ENCODE measurements around the gene EPG5.
"Not testable (repeated sequence)": the region's sequence is repeated elsewhere in the genome, so short reads cannot be mapped to it uniquely, and the experiment has no call there.

The EPG5 gene

GRCh38 chr18:45993438-45993837, 26.3 kb upstream of the EPG5 start:
- Histone ChIP-seq H3K9me3 (ENCODE audit: insufficient read depth, low read length, severe bottlenecking) (no peaks in the 10 kb centered on the region), H4K20me1 (ENCODE audit: insufficient read depth, low read length) (no peaks in the 10 kb centered on the region), H3K27me3 (ENCODE audit: insufficient read depth, low read length, poor library complexity) (no peaks in the 10 kb centered on the region), H3K4me2 (ENCODE audit: insufficient read depth, low read length) (no peak overlapping the region), H3K27ac (ENCODE audit: low read length) (no peak overlapping the region), H3K4me3 (ENCODE audit: low read depth in 1 of 2, low read length in 2 of 2) (no peak overlapping the region), H3K9ac (ENCODE audit: low read depth, low read length) (no peak overlapping the region), H3K36me3 (ENCODE audit: insufficient read depth, low read length) (no peaks in the 10 kb centered on the region), H3K79me2 (ENCODE audit: insufficient read depth, low read length) (no peaks in the 10 kb centered on the region), H3K4me1 (ENCODE audit: insufficient read depth, low read length) (peaks cover 16% of the 10 kb centered on the region), H2AFZ (ENCODE audit: low read depth, low read length) (no peak overlapping the region)
- DNase-seq, result no peak
- TF ChIP-seq, protein P1, sequence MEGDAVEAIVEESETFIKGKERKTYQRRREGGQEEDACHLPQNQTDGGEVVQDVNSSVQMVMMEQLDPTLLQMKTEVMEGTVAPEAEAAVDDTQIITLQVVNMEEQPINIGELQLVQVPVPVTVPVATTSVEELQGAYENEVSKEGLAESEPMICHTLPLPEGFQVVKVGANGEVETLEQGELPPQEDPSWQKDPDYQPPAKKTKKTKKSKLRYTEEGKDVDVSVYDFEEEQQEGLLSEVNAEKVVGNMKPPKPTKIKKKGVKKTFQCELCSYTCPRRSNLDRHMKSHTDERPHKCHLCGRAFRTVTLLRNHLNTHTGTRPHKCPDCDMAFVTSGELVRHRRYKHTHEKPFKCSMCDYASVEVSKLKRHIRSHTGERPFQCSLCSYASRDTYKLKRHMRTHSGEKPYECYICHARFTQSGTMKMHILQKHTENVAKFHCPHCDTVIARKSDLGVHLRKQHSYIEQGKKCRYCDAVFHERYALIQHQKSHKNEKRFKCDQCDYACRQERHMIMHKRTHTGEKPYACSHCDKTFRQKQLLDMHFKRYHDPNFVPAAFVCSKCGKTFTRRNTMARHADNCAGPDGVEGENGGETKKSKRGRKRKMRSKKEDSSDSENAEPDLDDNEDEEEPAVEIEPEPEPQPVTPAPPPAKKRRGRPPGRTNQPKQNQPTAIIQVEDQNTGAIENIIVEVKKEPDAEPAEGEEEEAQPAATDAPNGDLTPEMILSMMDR (IDR thresholded peaks at IDR 0.05; ENCODE audit: borderline replicate concordance, extremely low read depth, low read length, poor library complexity, severe bottlenecking), result no peak
- TF ChIP-seq EZH2 (IDR thresholded peaks at IDR 0.05; ENCODE audit: borderline replicate concordance, low read depth, low read length, severe bottlenecking), result no peak
- ATAC-seq (ENCODE audit: insufficient read depth, low read depth), result no peak

- not testable (repeated sequence) for H3K9me3 ChIP-seq (ENCODE audit: insufficient read depth, low read length, severe bottlenecking); H2AFZ ChIP-seq (ENCODE audit: low read depth, low read length); ATAC-seq (ENCODE audit: insufficient read depth, low read depth); H3K4me3 ChIP-seq (ENCODE audit: low read depth in 1 of 2, low read length in 2 of 2); H3K27ac ChIP-seq (ENCODE audit: low read length); H3K36me3 ChIP-seq (ENCODE audit: insufficient read depth, low read length); H3K79me2 ChIP-seq (ENCODE audit: insufficient read depth, low read length); DNase-seq; H4K20me1 ChIP-seq (ENCODE audit: insufficient read depth, low read length); H3K27me3 ChIP-seq (ENCODE audit: insufficient read depth, low read length, poor library complexity); H3K9ac ChIP-seq (ENCODE audit: low read depth, low read length); H3K4me2 ChIP-seq (ENCODE audit: insufficient read depth, low read length); H3K4me1 ChIP-seq (ENCODE audit: insufficient read depth, low read length)
These were observed 25.4 kb upstream of the EPG5 start for GRCh38 chr18:45992527-45992926.

DNA sequence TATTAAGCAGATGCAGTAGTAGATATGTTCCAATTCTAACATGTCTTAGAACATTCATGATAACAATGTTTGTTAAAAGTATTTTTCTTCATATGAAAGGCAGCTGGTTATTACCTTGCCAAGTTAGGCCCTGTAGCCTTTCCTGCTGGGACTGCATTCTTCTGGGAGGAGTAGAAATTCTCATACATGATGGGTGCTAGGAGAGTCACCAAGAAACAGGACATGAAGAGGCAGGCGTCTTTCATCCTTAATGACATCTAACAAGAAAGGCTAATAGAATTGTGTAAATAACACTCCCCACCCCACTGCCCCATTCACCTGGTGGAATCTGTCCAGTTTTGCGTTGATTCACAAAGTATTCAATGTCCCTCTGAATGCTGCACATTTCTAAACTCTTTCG, 24.7 kb upstream of the EPG5 start:
- no peaks in the 10 kb centered on the region for H4K20me1 ChIP-seq (ENCODE audit: insufficient read depth, low read length)
- peaks cover under 1% of the 10 kb centered on the region for H3K4me1 ChIP-seq (ENCODE audit: insufficient read depth, low read length)
- no peak overlapping the region for H3K9ac ChIP-seq (ENCODE audit: low read depth, low read length)
- ATAC-seq (ENCODE audit: insufficient read depth, low read depth) (no peak), DNase-seq (no peak)
- no peak for TF ChIP-seq EZH2 (IDR thresholded peaks at IDR 0.05; ENCODE audit: borderline replicate concordance, low read depth, low read length, severe bottlenecking)
- TF ChIP-seq, protein P1 (IDR thresholded peaks at IDR 0.05; ENCODE audit: borderline replicate concordance, extremely low read depth, low read length, poor library complexity, severe bottlenecking), result no peak
- no peak overlapping the region for H3K4me2 ChIP-seq (ENCODE audit: insufficient read depth, low read length)
- no peak overlapping the region for H3K27ac ChIP-seq (ENCODE audit: low read length)
- H3K79me2 ChIP-seq (ENCODE audit: insufficient read depth, low read length), result no peaks in the 10 kb centered on the region
- H3K27me3 ChIP-seq (ENCODE audit: insufficient read depth, low read length, poor library complexity), result no peaks in the 10 kb centered on the region
- no peak overlapping the region for H2AFZ ChIP-seq (ENCODE audit: low read depth, low read length)
- no peak overlapping the region for H3K4me3 ChIP-seq (ENCODE audit: low read depth in 1 of 2, low read length in 2 of 2)
- H3K9me3 ChIP-seq (ENCODE audit: insufficient read depth, low read length, severe bottlenecking), result no peaks in the 10 kb centered on the region
- H3K36me3 ChIP-seq (ENCODE audit: insufficient read depth, low read length), result no peaks in the 10 kb centered on the region

- TF ChIP-seq, protein P1 (IDR thresholded peaks at IDR 0.05; ENCODE audit: borderline replicate concordance, extremely low read depth, low read length, poor library complexity, severe bottlenecking), result no peak
- no peak for TF ChIP-seq EZH2 (IDR thresholded peaks at IDR 0.05; ENCODE audit: borderline replicate concordance, low read depth, low read length, severe bottlenecking)
- no peak overlapping the region for H3K9ac ChIP-seq (ENCODE audit: low read depth, low read length)
- H3K9me3 ChIP-seq (ENCODE audit: insufficient read depth, low read length, severe bottlenecking), result no peaks in the 10 kb centered on the region
- no peak overlapping the region for H3K4me2 ChIP-seq (ENCODE audit: insufficient read depth, low read length)
- no peak for ATAC-seq (ENCODE audit: insufficient read depth, low read depth)
- H3K4me1 ChIP-seq (ENCODE audit: insufficient read depth, low read length), result no peaks in the 10 kb centered on the region
- no peaks in the 10 kb centered on the region for H3K27me3 ChIP-seq (ENCODE audit: insufficient read depth, low read length, poor library complexity)
- no peaks in the 10 kb centered on the region for H3K79me2 ChIP-seq (ENCODE audit: insufficient read depth, low read length)
- no peak overlapping the region for H3K27ac ChIP-seq (ENCODE audit: low read length)
- H2AFZ ChIP-seq (ENCODE audit: low read depth, low read length), result no peak overlapping the region
- DNase-seq, result no peak
- no peak overlapping the region for H3K4me3 ChIP-seq (ENCODE audit: low read depth in 1 of 2, low read length in 2 of 2)
- no peaks in the 10 kb centered on the region for H3K36me3 ChIP-seq (ENCODE audit: insufficient read depth, low read length)
- H4K20me1 ChIP-seq (ENCODE audit: insufficient read depth, low read length), result no peaks in the 10 kb centered on the region
These were observed 17.6 kb upstream of the EPG5 start for GRCh38 chr18:45984546-45985235.

Measured in DND-41 (cell line).